ENCODE measurements around the gene TMEM202. TPM values are rescaled to one million over a fixed set of nuclear protein-coding genes. Genes with fewer than 3 reads are reported as not detected.
"Not testable (repeated sequence)": the region's sequence is repeated elsewhere in the genome, so short reads cannot be mapped to it uniquely, and the experiment has no call there.

Gene TMEM202
- total RNA-seq, 1 donor from 2014 or later, result not detected

DNA sequence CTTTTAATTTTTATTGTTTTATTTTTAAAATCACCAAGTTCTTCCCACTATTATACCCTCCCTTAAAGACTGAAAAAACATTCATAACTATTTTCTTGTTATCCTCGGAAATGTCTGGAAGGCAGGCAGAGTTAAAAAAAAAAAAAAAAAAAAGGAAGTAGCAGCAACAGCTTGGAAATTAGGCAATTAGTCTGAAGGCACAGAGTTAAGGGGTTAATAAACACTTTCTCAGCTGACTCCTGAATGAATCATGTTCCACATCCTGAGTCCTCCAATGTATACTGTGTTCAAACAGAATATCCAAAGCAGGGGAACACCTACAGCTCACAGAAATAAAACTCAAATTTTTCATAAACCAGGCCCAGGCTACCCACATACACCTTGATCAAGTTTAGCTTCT, 28.1 kb upstream of the TMEM202 start:
- Mint-ChIP-seq H3K27ac (ENCODE audit: unreplicated experiment) (no peak overlapping the region), H3K27me3 (ENCODE audit: unreplicated experiment) (peaks cover 7% of the 10 kb centered on the region), H3K4me1 (ENCODE audit: low read depth, unreplicated experiment) (peaks cover 6% of the 10 kb centered on the region), H3K36me3 (ENCODE audit: unreplicated experiment) (no peaks in the 10 kb centered on the region), H3K4me3 (ENCODE audit: unreplicated experiment) (no peak overlapping the region), H3K9me3 (ENCODE audit: unreplicated experiment) (peaks cover 3% of the 10 kb centered on the region)
- no peak for DNase-seq
- TF ChIP-seq CTCF (IDR thresholded peaks at IDR 0.05; ENCODE audit: partially characterized antibody, unreplicated experiment), result no peak

- Mint-ChIP-seq H3K36me3 (ENCODE audit: unreplicated experiment) (no peaks in the 10 kb centered on the region), H3K27ac (ENCODE audit: unreplicated experiment) (no peak overlapping the region), H3K27me3 (ENCODE audit: unreplicated experiment) (peaks cover 24% of the 10 kb centered on the region), H3K9me3 (ENCODE audit: unreplicated experiment) (peaks cover 20% of the 10 kb centered on the region), H3K4me1 (ENCODE audit: low read depth, unreplicated experiment) (peaks cover 16% of the 10 kb centered on the region), H3K4me3 (ENCODE audit: unreplicated experiment) (no peak overlapping the region)
- no peak for TF ChIP-seq CTCF (IDR thresholded peaks at IDR 0.05; ENCODE audit: partially characterized antibody, unreplicated experiment)
- no peak for DNase-seq
Measured at GRCh38 chr15:72372361-72372760, 25.7 kb upstream of the TMEM202 start.

GRCh38 chr15:72375501-72375845, 22.6 kb upstream of the TMEM202 start:
- Mint-ChIP-seq H3K27ac (ENCODE audit: unreplicated experiment) (peak overlapping the region; percentile 89), H3K4me3 (ENCODE audit: unreplicated experiment) (peak overlapping the region; percentile 99), H3K36me3 (ENCODE audit: unreplicated experiment) (no peaks in the 10 kb centered on the region), H3K27me3 (ENCODE audit: unreplicated experiment) (peaks cover 24% of the 10 kb centered on the region), H3K9me3 (ENCODE audit: unreplicated experiment) (peaks cover 23% of the 10 kb centered on the region), H3K4me1 (ENCODE audit: low read depth, unreplicated experiment) (peaks cover 16% of the 10 kb centered on the region)
- no peak for TF ChIP-seq CTCF (IDR thresholded peaks at IDR 0.05; ENCODE audit: partially characterized antibody, unreplicated experiment)
- DNase-seq, result no peak

- H3K4me3 Mint-ChIP-seq (ENCODE audit: unreplicated experiment), result peak within 1 kb of the TSS; percentile 99
- DNase-seq, result peak; percentile 100
- peaks cover 24% of the 10 kb centered on the region for H3K9me3 Mint-ChIP-seq (ENCODE audit: unreplicated experiment)
- peaks cover 24% of the 10 kb centered on the region for H3K27me3 Mint-ChIP-seq (ENCODE audit: unreplicated experiment)
- peak within 1 kb of the TSS; percentile 89 for H3K27ac Mint-ChIP-seq (ENCODE audit: unreplicated experiment)
- H3K4me1 Mint-ChIP-seq (ENCODE audit: low read depth, unreplicated experiment), result peaks cover 16% of the 10 kb centered on the region
- TF ChIP-seq CTCF (IDR thresholded peaks at IDR 0.05; ENCODE audit: partially characterized antibody, unreplicated experiment), result no peak
- H3K36me3 Mint-ChIP-seq (ENCODE audit: unreplicated experiment), result no peaks in the 10 kb centered on the region
Measured at GRCh38 chr15:72375846-72376581, 22.1 kb upstream of the TMEM202 start, which contains the start of gene HEXA. HEXA (minus strand) TSS chr15:72376014; CDS start chr15:72375972, 42 bp downstream.

DNA sequence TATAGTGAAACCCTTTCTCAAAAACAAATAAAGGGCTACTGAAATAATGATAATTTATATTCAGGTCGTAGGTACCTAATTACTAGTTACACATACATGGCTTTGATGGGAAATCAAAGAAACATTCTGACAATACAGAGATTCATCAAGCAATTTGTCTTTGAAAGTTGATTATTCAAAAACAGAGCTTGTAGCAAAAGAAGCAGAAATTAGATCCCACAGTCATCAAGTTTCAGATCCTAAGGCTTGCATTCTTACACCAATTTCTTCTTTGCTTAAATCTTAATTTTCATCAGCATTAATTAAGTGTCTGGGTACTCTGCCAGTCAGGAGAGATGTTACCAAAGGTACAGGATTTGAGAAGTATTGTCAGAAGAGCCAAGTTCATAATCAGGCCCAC, 20.8 kb upstream of the TMEM202 start:
- H3K4me1 Mint-ChIP-seq (ENCODE audit: low read depth, unreplicated experiment), result peaks cover 16% of the 10 kb centered on the region
- no peaks in the 10 kb centered on the region for H3K36me3 Mint-ChIP-seq (ENCODE audit: unreplicated experiment)
- H3K4me3 Mint-ChIP-seq (ENCODE audit: unreplicated experiment), result no peak overlapping the region
- no peak overlapping the region for H3K27ac Mint-ChIP-seq (ENCODE audit: unreplicated experiment)
- no peak for DNase-seq
- peaks cover 24% of the 10 kb centered on the region for H3K27me3 Mint-ChIP-seq (ENCODE audit: unreplicated experiment)
- no peak for TF ChIP-seq CTCF (IDR thresholded peaks at IDR 0.05; ENCODE audit: partially characterized antibody, unreplicated experiment)
- H3K9me3 Mint-ChIP-seq (ENCODE audit: unreplicated experiment), result peaks cover 25% of the 10 kb centered on the region

- not testable (repeated sequence) for H3K4me3 Mint-ChIP-seq (ENCODE audit: unreplicated experiment); DNase-seq; H3K36me3 Mint-ChIP-seq (ENCODE audit: unreplicated experiment); H3K27ac Mint-ChIP-seq (ENCODE audit: unreplicated experiment)
- H3K9me3 Mint-ChIP-seq (ENCODE audit: unreplicated experiment), result peaks cover 25% of the 10 kb centered on the region
- H3K27me3 Mint-ChIP-seq (ENCODE audit: unreplicated experiment), result peaks cover 22% of the 10 kb centered on the region
- H3K4me1 Mint-ChIP-seq (ENCODE audit: low read depth, unreplicated experiment), result peaks cover 16% of the 10 kb centered on the region
Measured at GRCh38 chr15:72379106-72379505, 19.0 kb upstream of the TMEM202 start.

Measured in glutamatergic neuron (in vitro differentiated cells).